CD4-positive, alpha-beta T cell treated with Interleukin-21 for 1 hour (primary cell): ENCODE data around the gene TMEM242.

ENCODE experiments used
- DNase-seq: peaks from one replicate; pipeline ENCODE4 v3.0.0-alpha.2; 2020

The TMEM242 gene

GRCh38 chr6:157287247-157287850, 36.0 kb downstream of the TMEM242 start:
- no peak for DNase-seq

DNA sequence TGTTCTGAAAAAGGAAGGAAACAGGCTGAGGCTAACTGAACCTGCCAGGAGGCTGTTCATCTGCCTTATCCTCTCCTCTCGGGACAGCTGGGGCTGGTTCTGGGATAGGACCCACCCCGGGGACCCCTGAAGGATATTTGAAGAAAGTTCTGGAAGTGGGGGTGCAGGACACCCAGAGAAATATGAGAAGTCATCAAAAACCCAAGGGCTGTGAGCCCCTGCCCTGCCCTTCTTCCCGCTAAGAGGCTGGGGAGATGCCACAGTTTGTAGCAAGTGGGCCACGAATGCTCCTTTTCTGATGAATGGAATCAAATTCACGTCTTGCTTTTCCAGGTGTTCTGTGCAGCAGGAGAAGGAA, 37.9 kb downstream of the TMEM242 start:
- no peak for DNase-seq

- DNase-seq = no peak
These were observed 38.4 kb downstream of the TMEM242 start for GRCh38 chr6:157284738-157285421.

DNA sequence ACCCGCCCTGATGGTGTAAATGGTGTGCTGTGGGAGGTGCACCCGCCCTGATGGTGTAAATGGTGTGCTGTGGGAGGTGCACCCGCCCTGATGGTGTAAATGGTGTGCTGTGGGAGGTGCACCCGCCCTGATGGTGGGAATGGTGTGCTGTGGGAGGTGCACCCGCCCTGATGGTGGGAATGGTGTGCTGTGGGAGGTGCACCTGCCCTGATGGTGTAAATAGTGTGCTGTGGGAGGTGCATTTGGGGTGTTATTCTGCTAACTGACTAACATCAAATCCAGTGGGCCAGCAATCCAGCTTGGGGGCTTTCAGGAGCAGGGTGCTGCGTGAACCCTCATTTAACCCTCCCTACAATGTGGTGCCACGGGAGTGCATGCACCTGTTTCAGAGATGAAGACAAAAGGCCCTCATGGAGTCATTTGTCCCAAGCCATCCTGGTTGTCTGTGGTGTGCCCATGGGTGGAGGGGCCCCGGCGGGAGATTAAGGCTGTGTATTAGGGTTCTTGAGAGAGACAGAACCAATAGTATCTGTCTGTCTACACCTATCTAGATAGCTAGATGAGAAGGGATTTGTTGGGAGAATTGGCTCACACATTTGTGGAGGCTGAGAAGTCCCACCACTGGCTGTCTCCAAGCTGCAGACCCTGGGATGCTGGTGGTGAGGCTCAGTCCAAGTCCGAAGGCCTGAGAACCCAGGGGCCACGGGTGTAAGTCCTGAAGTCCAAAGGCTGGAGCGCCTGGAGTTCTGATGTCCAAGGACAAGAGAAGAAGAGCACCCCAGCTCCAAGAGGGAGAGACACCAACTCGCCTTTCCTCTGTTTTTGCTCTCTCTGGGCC, 39.2 kb downstream of the TMEM242 start:
- DNase-seq = no peak

DNA sequence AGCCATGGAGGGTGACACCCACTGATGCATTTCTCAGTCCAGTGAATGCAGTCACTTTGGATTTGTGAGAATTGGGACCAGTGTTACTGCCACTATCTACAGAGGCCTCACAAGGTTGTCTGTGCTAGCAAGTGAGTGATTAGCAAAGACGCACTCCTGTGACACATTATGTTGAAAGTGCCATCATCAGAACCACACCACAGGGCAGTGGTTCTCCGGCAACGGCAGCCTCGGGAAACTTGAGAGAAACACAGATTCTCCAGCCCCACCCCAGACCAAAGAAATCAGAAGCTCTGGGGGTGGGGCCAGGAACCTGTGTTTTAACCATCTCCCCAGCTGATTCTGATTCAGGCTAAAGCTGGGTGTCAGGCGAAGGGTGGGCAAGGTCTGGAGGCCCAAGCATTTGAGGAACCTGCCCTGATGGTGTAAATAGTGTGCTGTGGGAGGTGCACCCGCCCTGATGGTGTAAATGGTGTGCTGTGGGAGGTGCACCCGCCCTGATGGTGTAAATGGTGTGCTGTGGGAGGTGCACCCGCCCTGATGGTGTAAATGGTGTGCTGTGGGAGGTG, 39.9 kb downstream of the TMEM242 start:
- DNase-seq = no peak

DNA sequence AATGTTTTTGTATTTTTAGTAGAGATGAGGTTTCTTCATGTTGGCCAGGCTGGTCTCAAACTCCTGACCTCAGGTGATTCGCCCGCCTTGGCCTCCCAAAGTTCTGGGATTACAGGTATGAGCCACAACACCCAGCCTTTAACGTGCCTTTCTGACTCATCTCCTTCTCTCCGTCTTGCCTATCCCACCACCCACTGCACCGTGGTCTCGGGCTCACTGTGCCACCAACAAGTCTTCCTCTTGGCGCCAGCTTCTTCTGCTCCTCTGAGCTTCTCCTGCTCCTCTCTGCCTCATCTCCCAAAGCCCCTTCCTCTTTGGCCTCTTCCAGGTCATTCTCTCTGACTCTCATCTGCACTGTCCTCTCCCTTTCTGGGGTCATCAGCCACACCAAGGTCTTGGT, 41.0 kb downstream of the TMEM242 start:
- no peak for DNase-seq

DNA sequence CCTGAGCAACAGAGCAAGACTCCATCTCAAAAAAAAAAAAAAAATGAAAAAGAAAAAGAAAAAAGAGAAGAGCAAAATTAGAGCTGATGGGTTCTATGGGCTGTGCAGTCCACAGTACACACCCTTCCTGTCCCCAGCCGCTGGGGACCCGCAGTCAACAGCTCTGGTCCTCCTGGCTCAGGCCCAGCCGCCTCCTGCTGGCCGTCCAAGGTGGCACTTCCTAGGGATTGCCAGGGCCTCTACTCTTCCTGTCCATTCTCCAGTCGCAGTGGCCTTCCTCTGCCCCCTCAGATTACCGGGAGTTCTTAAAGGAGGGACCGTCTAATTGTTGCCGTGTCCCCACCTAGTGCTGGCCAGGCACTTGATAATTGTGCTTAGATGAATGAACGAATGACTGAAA, 41.7 kb downstream of the TMEM242 start:
- DNase-seq = no peak

DNA sequence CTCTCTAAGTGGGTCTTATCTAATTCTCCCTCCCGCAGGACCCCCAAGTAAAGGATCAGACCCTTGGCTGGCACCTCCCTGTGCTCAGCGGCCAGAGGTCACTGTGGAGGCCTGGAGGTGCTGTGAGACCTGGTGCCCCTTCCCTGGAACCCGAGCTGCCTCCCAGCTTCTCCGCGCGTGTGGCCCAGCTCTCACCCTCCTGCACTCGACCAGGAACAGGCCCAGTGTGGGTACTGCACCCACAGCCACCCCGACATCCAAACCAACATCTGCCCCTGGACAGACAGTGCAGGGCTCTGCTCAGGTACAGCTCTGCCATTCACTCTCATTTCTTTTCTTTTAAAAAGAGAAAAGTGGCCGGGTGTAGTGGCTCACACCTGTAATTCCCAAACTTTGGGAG, 42.4 kb downstream of the TMEM242 start:
- no peak for DNase-seq

DNA sequence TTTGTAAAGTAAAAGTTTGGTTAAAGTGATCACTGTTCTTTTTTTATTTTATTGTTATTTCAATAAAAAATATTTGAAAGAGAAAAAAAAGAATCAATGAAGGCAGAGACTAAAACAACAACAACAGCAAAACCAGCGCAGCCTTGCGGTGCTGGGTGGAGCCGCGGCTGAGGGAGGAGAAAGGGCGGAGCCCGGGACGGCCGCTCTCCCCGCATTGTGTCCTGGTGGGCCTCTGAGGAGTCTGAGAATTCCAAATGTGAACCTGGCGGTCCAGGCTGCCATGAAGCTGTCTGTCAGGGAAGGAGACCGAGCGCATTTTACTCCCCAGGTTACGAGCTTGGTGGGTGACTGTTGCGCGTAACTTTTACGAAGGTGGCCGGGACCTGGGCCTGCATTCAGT, 43.2 kb downstream of the TMEM242 start:
- no peak for DNase-seq

DNA sequence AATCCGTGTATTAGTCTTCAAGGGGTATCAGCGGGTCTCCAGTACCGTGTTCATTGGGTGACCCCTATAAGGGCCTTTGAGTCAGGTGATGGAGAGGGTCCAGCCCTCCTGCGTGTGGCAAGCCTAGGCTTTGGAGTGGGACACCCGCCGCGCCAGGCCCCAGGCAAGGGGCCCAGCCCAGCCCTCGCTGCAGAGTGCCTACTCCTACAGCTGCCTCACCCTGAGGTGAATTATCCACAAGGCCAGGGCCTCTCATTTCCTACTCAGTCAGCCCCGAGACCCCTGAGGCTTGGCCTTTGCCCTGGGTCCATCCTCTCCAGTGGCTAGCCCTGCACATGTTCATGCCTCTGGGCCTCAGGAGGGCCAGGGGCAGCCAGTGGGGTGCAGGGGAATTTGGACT, 45.1 kb downstream of the TMEM242 start:
- DNase-seq = no peak

- no peak for DNase-seq
These were observed 46.6 kb downstream of the TMEM242 start for GRCh38 chr6:157276731-157277130.

- no peak for DNase-seq
These were observed 47.2 kb downstream of the TMEM242 start for GRCh38 chr6:157276134-157276532.

DNA sequence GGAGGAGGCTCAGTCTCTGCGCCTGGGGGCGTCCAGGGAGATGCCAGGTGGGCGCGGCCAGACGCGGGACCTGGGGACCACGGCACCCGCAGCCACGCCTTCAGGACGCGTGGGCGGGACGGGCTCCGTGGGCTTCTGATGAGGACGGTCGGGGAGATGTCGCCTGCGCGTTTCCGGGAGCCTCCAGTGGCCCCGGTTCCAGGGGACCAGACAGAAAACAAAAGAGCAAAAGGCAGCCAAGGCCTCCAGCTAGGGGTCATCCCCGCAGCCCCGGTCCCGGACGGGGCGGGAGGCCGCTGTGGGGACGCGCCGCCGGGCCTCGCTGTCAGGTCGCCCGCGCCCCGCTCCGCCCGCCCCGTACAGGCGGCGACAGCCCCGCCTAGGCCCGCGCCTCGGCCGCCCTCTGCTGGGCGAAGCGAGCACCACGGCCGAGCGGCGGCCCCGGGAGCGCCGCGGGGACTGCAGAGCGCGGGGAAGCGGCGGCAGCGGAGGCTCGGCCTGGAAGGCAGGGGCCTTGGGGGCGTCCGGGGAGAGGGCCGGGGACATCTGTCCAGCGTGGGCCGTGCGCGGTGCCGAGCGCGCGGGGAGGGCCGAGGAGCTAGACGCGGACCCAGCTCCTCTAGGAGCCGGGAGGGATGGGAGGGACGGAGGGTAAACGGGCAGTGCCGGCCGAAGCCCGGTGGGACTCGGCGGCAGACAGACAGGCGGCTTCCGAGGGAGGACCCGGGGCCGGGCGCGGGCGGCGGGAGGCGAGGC, 48.7 kb downstream of the TMEM242 start:
- peak; percentile 82 for DNase-seq

DNA sequence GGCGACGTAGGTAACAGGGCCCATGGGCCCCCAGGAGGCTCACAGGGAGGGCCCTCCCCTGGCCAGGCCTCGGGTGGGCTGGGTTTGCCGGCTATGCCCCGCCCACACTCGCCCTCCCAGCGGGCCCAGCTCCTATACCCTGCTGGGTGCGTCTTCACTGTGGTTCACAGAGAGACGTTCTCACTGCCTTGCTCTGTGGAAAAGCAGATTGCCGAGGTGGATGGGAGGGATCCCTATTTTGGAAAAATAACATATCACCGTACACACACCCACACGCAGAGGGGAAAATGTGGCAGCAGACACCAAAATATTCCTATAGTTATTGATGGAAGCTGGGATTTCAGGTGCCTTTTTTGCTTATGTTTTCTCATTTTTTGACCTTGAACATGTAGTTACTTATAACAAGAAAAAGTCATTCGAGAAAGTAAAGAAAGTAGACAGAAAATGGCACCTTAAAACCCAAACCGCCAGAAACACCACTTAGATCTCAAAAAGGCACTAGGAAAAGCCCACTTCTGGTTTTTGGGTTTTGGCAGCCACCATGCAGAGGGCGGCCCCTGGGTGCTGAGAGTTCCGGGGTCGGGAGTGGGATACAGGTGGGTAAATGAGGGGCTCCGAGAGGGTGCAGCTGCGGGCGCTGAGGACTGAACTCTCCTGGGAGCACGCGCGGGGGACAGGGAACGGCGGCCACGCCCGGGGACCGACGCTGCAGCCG, 49.4 kb downstream of the TMEM242 start:
- DNase-seq = peak; percentile 78

DNA sequence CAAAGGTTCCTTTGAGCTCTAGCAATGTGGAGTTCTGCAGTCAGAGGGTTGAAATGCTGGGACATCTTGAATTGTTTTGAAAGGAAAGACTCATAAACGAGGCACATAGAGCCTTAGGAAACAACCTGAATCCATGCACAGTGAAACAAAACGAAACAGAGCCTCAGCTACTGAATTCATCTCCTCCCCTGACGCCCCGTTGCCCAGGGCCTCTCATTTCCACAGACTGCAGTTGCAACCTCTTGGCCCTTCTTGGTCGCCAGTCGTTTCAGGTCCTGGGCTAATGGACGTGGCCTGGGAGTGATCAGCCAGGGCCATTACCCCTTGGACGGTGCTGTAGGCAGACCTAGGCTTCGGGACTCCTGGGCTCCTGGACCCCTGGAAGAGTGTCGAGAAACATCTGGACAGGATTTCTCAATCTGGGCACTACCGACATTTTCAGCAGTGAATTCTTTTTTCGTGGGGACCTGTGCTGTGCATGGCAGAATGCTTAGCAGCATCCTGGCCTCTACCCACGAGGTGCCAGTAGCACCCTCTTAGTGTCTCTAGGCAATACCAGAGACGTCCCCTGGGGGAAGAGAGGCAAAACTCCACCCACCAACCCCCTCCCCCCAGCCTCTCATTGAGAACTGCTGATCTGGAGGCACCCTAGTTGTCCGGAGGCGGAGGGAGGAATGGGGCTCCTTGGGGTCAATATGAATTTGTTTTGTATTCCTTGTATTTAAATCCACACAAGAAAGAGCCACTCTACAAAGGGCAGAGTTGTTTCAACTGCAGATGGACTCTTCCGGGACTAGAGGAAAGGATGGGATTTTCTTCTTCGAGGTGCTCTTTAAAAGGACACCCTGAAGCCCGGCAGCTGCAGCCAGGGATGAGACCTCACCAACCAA, 50.2 kb downstream of the TMEM242 start:
- peak; percentile 44 for DNase-seq

GRCh38 chr6:157272372-157272771, 50.9 kb downstream of the TMEM242 start:
- DNase-seq = no peak

- DNase-seq = no peak
These were observed 51.4 kb downstream of the TMEM242 start for GRCh38 chr6:157271911-157272310.

GRCh38 chr6:157271441-157271840, 51.9 kb downstream of the TMEM242 start:
- no peak for DNase-seq

GRCh38 chr6:157270916-157271315, 52.4 kb downstream of the TMEM242 start:
- no peak for DNase-seq

- DNase-seq = no peak
These were observed 53.0 kb downstream of the TMEM242 start for GRCh38 chr6:157270308-157270707.

DNA sequence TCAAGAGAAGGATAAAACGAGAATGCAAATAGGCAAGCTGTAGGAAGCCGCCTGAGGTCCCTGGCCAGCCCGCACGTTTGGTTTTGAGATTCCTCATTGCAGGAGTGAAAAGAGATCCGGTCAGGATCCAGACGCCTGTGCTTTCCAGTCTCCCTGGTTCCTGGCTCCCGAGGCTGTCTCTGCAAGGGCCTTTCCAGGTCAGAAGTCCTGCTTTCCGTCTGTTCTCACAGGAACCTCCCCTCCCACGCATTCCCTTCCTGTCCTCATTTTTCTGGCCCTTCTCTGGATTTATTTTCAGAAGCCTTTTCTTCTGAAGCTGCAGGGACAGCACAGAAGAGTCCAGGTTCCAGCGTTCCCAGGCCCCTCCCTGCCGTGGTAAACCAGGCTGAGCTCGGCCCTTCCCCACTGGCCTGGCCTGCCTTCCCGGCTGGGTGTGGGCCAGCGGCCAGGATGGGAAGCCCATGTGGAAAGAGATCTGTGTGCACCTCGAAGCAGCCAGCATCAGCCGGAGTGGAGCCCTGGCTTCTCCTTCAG, 54.0 kb downstream of the TMEM242 start:
- DNase-seq = no peak
